ENCODE results near the gene CACNA1G. TPM values are rescaled to one million over a fixed set of nuclear protein-coding genes. Genes with fewer than 3 reads are reported as not detected.

The CACNA1G gene
- total and polyA plus RNA-seq, 9 of the 15 experiments (the other 6 are each of a cell fraction or from before 2014, with no cell fraction given): 0.01 TPM; not detected in 8

GRCh38 chr17:50630524-50631194 lies 70.1 kb downstream of the CACNA1G start (continued):
- TF ChIP-seq NR2C1 (IDR thresholded peaks at IDR 0.05) (no peak), NR2C1 (tag; IDR thresholded peaks at IDR 0.05) (no peak), TARDBP (IDR thresholded peaks at IDR 0.05) (no peak), PBX2 (CRISPR knock-in tag; IDR thresholded peaks at IDR 0.05; ENCODE audit: low read depth) (no peak), PBX2 (tag; conservative IDR thresholded peaks at IDR 0.05; ENCODE audit: low read depth) (no peak), POLR2AphosphoS2 (IDR thresholded peaks at IDR 0.05; ENCODE audit: low read length) (no peak), ZBTB1 (CRISPR knock-in tag; IDR thresholded peaks at IDR 0.05; ENCODE audit: borderline replicate concordance, low read depth) (no peak), RBM34 (IDR thresholded peaks at IDR 0.05; ENCODE audit: borderline replicate concordance, insufficient read depth, low read length) (no peak), BHLHE40 (IDR thresholded peaks at IDR 0.05; ENCODE audit: low read length) (no peak), SLC30A9 (CRISPR knock-in tag; IDR thresholded peaks at IDR 0.05) (no peak), OTX1 (CRISPR knock-in tag; IDR thresholded peaks at IDR 0.05) (no peak), CTCF (IDR thresholded peaks at IDR 0.05 in 2 of 3, conservative IDR thresholded peaks at IDR 0.05 in 1 of 3; ENCODE audit: insufficient read depth in 2 of 3, low read depth in 1 of 3, low read length in 3 of 3) (peak; percentile 66 to 76 (median 72)), CEBPG (CRISPR knock-in tag; IDR thresholded peaks at IDR 0.05) (no peak), CEBPG (tag; conservative IDR thresholded peaks at IDR 0.05 in 1 of 2, IDR thresholded peaks at IDR 0.05 in 1 of 2) (no peak), CEBPZ (IDR thresholded peaks at IDR 0.05; ENCODE audit: borderline replicate concordance, low read depth, low read length) (no peak)
- TF ChIP-seq, protein P1, sequence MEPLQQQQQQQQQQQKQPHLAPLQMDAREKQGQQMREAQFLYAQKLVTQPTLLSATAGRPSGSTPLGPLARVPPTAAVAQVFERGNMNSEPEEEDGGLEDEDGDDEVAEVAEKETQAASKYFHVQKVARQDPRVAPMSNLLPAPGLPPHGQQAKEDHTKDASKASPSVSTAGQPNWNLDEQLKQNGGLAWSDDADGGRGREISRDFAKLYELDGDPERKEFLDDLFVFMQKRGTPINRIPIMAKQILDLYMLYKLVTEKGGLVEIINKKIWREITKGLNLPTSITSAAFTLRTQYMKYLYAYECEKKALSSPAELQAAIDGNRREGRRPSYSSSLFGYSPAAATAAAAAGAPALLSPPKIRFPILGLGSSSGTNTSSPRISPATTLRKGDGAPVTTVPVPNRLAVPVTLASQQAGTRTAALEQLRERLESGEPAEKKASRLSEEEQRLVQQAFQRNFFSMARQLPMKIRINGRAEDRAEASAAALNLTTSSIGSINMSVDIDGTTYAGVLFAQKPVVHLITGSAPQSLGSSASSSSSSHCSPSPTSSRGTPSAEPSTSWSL (CRISPR knock-in tag; IDR thresholded peaks at IDR 0.05; ENCODE audit: borderline replicate concordance): no peak
- TF ChIP-seq, protein P2, sequence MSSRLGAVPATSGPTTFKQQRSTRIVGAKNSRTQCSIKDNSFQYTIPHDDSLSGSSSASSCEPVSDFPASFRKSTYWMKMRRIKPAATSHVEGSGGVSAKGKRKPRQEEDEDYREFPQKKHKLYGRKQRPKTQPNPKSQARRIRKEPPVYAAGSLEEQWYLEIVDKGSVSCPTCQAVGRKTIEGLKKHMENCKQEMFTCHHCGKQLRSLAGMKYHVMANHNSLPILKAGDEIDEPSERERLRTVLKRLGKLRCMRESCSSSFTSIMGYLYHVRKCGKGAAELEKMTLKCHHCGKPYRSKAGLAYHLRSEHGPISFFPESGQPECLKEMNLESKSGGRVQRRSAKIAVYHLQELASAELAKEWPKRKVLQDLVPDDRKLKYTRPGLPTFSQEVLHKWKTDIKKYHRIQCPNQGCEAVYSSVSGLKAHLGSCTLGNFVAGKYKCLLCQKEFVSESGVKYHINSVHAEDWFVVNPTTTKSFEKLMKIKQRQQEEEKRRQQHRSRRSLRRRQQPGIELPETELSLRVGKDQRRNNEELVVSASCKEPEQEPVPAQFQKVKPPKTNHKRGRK (tag; IDR thresholded peaks at IDR 0.05): peak; percentile 23; the same call in 1 of the 2 replicates
